Inferior parietal cortex (tissue), 1 donor: Measurements from ENCODE around the gene CCDC86.

Experiments
- DNase-seq: peaks from one replicate; pipeline ENCODE4 v3.0.0-alpha.2; 2016; ENCODE audit errors: extremely low spot score

CCDC86 gene

GRCh38 chr11:60852982-60853950 is 11.4 kb downstream of the CCDC86 start:
- no peak for DNase-seq

- DNase-seq, result no peak
Measured at GRCh38 chr11:60854140-60854846, 12.4 kb downstream of the CCDC86 start.

- DNase-seq, result no peak
Measured at GRCh38 chr11:60854847-60855725, 13.2 kb downstream of the CCDC86 start.

- no peak for DNase-seq
Measured at GRCh38 chr11:60855726-60856633, 14.1 kb downstream of the CCDC86 start, which contains the start of gene PTGDR2. PTGDR2 (minus strand) TSS chr11:60855950; CDS start chr11:60853722, 2,228 bp downstream.

- DNase-seq, result no peak
Measured at GRCh38 chr11:60857378-60858232, 15.7 kb downstream of the CCDC86 start.

GRCh38 chr11:60858236-60858635 is 16.3 kb downstream of the CCDC86 start:
- no peak for DNase-seq

- DNase-seq, result no peak
Measured at GRCh38 chr11:60858731-60859464, 17.0 kb downstream of the CCDC86 start.

- DNase-seq, result no peak
Measured at GRCh38 chr11:60859616-60860250, 17.8 kb downstream of the CCDC86 start.

GRCh38 chr11:60860943-60861342 is 19.0 kb downstream of the CCDC86 start:
- DNase-seq, result no peak

GRCh38 chr11:60862171-60862570 is 20.3 kb downstream of the CCDC86 start:
- DNase-seq, result no peak

- no peak for DNase-seq
Measured at GRCh38 chr11:60863550-60864521, 21.9 kb downstream of the CCDC86 start.

GRCh38 chr11:60864856-60865513 is 23.1 kb downstream of the CCDC86 start:
- no peak for DNase-seq

- DNase-seq, result no peak
Measured at GRCh38 chr11:60866911-60867870, 25.3 kb downstream of the CCDC86 start, which contains the start of gene ZP1. ZP1 (plus strand) TSS chr11:60867542; CDS start chr11:60867562, 20 bp downstream.

GRCh38 chr11:60867871-60868681 is 26.2 kb downstream of the CCDC86 start:
- no peak for DNase-seq
